Activated T-cell treated with anti-CD3 and anti-CD28 coated beads for 24 hours (primary cell): ENCODE measurements around the gene TCF4.

Source experiments
- DNase-seq: peaks from one replicate; pipeline ENCODE4 v3.0.0-alpha.2; 2020; ENCODE audit warnings: low read depth

TCF4 gene

DNA sequence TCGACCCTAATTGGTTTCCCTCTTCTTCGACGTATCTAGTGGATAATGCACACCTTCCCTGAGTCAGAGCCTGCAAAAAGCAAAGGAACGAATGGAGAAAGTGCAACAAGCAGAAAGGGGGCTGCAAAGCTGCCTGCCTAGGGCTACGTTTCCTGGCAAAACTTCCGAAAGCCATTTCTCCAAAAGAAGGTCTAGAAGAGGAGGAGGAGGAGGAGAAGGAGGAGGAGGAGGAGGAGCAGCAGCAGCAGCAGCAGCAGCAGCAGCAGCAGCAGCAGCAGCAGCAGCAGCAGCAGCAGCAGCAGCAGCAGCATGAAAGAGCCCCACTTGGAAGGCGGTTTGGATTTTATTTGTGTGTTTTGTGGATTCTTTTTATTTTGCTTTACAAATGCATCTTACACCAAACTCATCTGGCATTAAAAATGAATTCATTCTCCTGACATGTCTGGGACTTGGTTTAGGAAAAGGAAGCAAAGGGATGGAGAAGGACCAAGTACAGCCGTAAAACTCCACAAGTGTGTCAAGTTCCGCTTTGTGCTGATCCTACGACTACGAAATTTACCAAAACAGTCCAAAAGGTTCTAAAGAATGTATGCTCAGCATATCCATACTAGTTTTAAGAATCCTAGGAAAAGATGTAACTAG lies 2.0 kb downstream of the TCF4 start:
- DNase-seq, result no peak

GRCh38 chr18:55585065-55585919 lies 2.7 kb downstream of the TCF4 start:
- no peak for DNase-seq

- no peak for DNase-seq
These were observed 3.8 kb downstream of the TCF4 start for GRCh38 chr18:55584201-55584600.

DNA sequence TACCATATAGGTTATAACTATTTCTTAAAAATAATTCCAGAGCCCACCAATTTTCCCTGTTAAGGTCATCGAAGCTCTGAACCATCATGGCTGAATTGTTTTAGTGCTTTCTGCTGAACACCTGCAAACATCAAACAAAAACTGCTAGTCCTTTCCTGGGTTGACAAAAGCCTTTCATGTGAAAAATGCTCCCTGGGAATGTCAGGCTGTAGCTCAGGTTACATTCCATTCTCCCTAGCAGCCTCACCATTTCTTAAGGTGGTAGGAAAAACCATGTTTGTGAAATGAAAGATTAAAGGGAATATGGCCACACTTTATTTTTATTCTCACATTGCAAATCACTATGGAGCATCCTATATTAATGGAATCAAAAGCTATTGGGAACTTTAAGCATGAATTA lies 5.7 kb downstream of the TCF4 start:
- DNase-seq, result no peak

- DNase-seq, result no peak
These were observed 8.3 kb downstream of the TCF4 start for GRCh38 chr18:55579501-55580270.

- DNase-seq, result no peak
These were observed 10.0 kb downstream of the TCF4 start for GRCh38 chr18:55577812-55578539.

DNA sequence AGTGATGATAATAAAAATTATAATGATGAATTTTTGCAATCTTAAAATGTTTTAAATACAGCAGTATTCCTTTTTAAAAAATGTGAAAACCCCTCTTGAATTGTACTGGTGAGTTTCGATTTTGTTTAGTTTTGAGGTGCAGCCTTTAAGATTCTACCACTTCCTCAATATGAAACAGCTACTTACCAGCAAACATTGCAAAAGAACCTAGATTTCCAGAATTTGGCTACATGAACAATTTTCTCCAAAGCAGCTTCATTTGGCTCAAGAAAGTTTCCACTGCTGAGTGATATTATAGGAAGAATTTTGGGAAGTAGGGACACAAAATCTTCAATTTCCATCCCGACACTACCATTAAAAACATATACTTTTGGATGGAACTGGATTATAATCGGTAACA lies 12.0 kb downstream of the TCF4 start:
- DNase-seq, result no peak

GRCh38 chr18:55575066-55575465 lies 12.9 kb downstream of the TCF4 start:
- no peak for DNase-seq

GRCh38 chr18:55573386-55573785 lies 14.6 kb downstream of the TCF4 start:
- DNase-seq, result no peak

- DNase-seq, result no peak
These were observed 17.0 kb downstream of the TCF4 start for GRCh38 chr18:55570966-55571365.

DNA sequence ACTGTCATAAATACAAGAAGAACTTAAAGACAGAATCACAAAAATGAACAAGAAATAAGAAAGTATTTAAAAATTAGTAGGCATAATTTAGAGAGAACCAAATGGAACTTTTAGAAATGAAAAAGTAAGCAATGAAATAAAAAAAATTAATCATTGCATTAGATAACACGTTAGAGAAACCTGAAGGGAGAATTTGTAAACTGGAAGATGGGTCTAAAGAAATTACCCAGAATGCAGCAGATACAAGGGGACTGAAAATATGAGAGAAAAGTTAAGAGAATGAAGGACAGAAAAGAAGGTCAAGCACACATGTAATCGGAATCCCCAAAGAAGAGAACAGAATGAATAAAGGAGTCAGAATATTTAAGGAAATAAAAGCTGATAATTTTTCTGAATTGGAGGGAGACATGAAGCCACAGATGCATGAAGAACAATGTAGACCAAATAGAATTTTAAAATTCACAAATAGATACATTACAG lies 21.5 kb downstream of the TCF4 start:
- no peak for DNase-seq

DNA sequence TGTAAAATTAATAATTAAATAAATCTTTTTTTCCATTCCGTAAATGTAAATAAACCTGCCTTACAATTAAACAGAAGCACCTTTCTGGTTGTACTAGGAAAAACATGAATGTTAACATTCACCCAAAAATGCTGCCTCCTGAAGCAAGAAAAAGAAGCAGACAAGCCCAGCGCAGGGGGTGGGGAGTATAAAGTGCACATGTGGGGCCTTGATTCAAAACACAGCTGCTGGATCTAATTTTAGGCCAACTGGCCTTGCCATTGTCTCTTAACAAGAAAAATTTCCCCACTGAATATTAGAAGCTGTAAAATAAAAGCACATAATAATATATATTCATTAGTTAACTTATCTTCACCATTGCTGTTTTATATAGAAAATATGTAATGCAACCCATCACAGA lies 28.3 kb downstream of the TCF4 start:
- no peak for DNase-seq

GRCh38 chr18:55557211-55557610 lies 30.8 kb downstream of the TCF4 start:
- DNase-seq, result no peak

GRCh38 chr18:55555395-55556027 lies 32.5 kb downstream of the TCF4 start:
- DNase-seq, result no peak

DNA sequence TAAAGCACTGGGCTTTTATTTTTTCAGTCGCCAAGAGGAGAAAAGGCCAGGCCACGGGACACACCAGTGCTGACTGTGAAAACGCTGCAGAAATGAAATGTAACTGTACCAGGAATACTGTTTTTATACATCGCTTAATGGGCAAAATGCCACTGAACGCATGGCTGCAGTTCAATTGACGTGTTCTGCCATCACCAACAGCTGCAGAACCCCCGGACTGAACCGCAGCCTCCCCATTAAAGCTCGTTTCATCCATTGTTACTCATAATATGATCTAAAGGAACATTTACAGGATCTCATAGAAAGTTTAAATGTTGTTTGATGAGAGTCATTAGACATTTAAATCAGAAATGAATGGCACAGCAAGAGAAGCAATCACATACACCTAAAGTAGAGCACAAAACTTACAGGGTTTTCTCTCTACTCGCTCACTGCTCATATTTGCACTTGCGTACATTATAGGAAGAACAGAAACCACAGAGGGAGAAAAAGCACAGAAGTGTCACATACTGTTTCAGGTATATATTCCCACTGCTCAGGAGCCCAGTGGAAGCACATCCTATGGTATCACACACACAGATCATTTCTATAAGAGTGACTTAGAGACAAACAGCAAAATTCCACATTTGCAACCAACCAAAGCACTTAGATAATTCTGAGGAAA lies 35.3 kb downstream of the TCF4 start:
- DNase-seq, result no peak

DNA sequence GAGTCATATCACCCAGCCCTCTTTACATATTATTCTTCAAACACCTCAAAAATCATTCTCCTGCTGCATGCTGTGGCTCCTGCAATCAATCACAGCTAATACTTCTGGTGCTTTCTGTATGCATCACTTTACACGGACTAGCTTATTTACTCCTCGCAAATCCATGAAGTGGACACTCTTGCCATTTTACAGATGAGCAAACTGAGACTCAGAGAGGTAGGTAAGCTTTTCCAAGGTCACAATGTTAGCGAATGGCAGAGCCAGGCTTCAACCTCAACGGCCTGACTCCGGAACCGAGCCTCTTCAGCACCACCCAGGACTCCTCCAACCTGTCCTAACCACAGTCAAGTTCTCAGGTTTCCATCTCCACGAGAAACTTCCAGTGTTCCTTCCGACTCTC lies 36.8 kb downstream of the TCF4 start:
- DNase-seq, result no peak

DNA sequence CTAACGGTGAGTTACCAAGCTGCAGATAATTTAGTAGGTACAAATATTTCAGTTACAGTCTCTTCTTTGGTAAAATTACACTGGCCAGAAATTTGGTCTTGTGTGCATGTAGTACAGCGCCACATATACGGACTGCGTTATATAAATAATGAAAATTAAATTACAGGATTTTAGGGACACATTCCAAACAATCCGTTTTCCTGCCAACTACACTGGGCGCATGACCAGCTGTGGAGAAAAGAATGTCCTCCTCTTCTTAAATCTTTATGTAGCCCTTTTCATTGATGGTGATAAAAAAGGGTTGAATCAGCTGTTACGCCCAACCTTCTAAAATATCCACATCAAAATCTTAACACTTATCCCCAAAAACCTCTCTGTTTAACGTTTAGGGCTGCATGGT lies 37.5 kb downstream of the TCF4 start:
- DNase-seq, result no peak

DNA sequence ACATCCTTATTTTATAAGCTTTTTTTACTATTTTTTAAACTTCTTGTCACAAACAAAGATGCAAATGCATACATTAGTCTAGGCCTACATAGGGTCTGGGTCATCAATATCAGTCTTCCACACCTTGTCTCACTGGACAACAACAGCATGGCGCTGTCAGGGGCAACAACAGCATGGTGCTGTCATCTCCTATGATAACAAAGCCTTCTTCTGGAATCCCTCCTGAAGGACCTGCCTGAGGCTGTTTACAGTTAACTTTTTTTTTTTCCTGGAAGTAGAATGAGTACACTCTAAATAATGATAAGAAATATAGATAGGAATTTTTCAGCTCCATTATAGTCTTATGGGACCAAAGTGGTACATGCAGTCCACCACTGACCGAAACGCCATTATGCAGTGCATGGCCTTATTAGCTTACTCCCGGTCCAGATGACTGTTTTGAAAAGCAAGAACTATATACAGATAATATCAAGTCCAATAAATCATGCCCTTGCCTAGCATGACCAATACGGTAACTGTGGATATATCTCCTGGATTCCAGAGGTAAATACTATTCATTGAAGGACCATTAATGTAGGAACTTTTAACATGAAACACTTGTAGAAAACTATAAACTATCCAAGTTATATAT lies 38.4 kb downstream of the TCF4 start:
- DNase-seq, result no peak

- no peak for DNase-seq
These were observed 40.3 kb downstream of the TCF4 start for GRCh38 chr18:55547705-55548056.

GRCh38 chr18:55546851-55547704 lies 40.9 kb downstream of the TCF4 start:
- DNase-seq, result no peak
